ENCODE data around the gene PEF1.

The PEF1 gene

DNA sequence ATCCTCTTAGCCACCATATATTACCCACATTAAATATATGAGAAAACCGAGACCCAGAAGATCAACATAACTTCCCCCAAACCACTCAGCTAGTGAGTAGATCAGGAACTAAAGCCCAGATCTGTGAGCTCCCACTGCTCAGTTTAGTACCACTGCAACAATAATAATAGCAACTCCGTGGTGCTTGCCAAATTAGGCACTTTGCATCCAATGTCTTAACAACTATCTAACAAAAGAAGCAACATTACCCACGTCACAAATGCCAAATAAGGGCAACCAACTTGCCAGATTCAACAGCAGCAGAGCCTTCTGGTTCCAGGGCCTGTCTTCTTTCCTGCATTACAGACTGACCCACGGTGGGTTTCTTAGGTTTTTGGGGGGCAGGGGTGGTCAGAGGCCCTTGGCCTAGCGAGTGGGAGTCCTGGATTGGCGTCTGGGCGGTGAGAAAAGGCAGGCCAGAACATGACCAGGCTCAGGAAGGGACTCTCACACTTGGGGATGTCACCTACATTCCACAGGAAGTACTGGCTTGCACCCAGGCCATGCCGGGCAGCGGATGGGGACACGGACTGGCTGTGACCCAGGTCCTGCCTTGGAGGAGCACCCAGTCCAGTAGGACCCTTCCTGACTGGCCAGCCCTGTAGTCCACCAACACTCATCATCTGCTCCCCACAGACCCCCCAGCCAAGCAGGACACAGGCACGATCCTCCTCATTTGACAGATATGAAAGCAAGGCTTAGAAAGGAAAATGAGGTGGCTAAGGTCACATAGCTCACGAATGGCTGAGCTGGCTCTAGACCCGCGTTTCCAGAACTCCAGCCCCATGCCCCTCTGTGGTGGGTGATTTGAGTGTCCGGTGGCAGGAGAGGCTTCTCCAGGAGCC lies 22.6 kb downstream of the PEF1 start:
- ChIA-PET CTCF (interaction anchor here (0.9 to 1.8 kb wide), 3 partner anchors 15 to 59 kb away, joined by 3 to 5 read pairs (median 3); no protein-coding TSS in a partner anchor), POLR2A (interaction anchor here (0.6 kb wide), 1 partner anchor 16 kb away, joined by 4 read pairs; no protein-coding TSS in a partner anchor)
- DNase-seq (ENCODE audit: extremely low spot score), result no peak
- TF ChIP-seq, protein P1, sequence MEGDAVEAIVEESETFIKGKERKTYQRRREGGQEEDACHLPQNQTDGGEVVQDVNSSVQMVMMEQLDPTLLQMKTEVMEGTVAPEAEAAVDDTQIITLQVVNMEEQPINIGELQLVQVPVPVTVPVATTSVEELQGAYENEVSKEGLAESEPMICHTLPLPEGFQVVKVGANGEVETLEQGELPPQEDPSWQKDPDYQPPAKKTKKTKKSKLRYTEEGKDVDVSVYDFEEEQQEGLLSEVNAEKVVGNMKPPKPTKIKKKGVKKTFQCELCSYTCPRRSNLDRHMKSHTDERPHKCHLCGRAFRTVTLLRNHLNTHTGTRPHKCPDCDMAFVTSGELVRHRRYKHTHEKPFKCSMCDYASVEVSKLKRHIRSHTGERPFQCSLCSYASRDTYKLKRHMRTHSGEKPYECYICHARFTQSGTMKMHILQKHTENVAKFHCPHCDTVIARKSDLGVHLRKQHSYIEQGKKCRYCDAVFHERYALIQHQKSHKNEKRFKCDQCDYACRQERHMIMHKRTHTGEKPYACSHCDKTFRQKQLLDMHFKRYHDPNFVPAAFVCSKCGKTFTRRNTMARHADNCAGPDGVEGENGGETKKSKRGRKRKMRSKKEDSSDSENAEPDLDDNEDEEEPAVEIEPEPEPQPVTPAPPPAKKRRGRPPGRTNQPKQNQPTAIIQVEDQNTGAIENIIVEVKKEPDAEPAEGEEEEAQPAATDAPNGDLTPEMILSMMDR (IDR thresholded peaks at IDR 0.05; ENCODE audit: control extremely low read depth, extremely low read depth, low read depth, missing control alignments), result no peak

DNA sequence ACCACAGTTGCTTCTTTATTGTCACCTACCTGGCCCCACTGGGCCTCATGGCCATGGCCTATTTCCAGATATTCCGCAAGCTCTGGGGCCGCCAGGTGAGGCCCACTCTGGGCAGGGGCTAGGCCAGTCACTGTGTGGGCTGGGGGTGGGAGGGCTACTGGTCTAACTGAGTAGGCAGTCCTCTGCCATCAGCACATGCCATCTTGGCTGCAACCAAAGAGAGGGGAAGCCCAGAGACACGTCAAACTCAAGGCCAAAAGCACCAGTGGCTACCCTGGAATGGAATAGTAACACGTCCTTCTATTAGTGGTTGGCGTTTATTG lies 23.2 kb downstream of the PEF1 start:
- POLR2A ChIA-PET, result no interaction called here
- DNase-seq (ENCODE audit: extremely low spot score), result no peak
- TF ChIP-seq, protein P1 (IDR thresholded peaks at IDR 0.05; ENCODE audit: control extremely low read depth, extremely low read depth, low read depth, missing control alignments), result no peak
- CTCF ChIA-PET, result interaction anchor here (0.9 to 1.2 kb wide), 4 partner anchors 8 to 16 kb away, joined by 3 read pairs; no protein-coding TSS in a partner anchor

DNA sequence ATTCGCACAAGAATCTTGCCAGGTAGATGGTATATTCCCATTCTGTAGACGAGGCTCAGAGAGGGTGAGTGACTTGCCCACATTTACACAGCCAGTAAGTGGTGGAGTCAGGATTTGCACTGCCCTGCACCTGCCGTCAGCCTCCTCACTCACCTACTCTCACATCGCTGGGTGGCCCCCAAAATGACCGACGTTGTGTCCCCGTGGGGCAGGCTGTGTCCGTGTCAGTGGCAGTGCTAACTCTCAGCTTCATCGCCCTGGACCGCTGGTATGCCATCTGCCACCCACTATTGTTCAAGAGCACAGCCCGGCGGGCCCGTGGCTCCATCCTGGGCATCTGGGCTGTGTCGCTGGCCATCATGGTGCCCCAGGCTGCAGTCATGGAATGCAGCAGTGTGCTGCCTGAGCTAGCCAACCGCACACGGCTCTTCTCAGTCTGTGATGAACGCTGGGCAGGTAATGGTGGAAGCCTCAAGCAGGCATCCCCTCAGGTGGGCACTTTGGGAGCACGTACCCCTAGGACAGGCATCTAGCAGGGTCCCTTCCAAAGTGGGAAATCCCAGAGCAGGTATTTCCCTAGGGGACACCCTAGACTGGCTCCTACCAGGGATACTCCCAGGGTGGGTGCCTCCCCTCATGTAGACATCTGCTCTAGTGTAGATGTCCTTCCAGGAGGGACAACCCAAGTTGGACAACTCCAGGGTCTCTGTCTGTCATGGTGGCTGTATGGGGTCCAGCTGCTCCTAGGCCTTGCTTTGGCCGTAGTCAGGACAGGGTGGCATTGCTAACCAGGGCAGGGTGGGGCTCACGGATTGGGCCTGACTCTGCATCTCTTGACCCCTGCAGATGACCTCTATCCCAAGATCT lies 23.8 kb downstream of the PEF1 start:
- DNase-seq (ENCODE audit: extremely low spot score), result no peak
- ChIA-PET CTCF (interaction anchor here (1.0 to 1.2 kb wide), 4 partner anchors 9 to 16 kb away, joined by 3 to 4 read pairs (median 3); no protein-coding TSS in a partner anchor), POLR2A (no interaction called here)
- TF ChIP-seq, protein P1 (IDR thresholded peaks at IDR 0.05; ENCODE audit: control extremely low read depth, extremely low read depth, low read depth, missing control alignments), result no peak

DNA sequence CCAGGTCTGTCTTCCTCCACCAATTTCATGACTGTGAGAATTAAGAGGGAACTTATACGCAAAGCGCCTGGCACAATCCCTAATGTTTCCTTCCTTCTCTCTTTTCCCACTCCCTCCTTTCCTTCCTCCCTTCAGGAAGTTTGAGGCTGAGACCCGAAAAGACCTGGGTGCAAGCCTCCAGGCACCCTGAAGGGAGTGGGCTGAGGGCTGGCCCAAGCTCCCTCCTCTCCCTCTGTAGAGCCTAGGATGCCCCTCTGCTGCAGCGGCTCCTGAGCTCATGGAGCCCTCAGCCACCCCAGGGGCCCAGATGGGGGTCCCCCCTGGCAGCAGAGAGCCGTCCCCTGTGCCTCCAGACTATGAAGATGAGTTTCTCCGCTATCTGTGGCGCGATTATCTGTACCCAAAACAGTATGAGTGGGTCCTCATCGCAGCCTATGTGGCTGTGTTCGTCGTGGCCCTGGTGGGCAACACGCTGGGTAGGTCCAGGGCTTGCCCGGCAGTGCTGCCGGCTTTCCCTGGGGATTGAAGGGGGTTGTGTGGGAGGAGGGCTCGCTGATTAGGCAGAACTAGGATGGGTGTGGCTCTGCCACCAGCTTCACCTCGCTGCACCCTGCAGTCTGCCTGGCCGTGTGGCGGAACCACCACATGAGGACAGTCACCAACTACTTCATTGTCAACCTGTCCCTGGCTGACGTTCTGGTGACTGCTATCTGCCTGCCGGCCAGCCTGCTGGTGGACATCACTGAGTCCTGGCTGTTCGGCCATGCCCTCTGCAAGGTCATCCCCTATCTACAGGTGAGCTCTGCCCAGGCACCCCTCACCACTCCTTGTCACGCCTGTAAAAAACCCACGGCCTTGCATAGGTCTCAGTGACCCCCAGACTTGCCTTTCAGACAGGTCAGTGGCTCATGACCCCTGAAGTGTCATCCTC lies 25.5 kb downstream of the PEF1 start:
- TF ChIP-seq, protein P1 (IDR thresholded peaks at IDR 0.05; ENCODE audit: control extremely low read depth, extremely low read depth, low read depth, missing control alignments), result no peak
- CTCF ChIA-PET, result interaction anchor here (0.9 to 4.2 kb wide), 25 partner anchors 10 to 224 kb away, joined by 3 to 52 read pairs (median 4); partner anchors contain the start of gene PEF1
- POLR2A ChIA-PET, result no interaction called here
- no peak for DNase-seq (ENCODE audit: extremely low spot score)

DNA sequence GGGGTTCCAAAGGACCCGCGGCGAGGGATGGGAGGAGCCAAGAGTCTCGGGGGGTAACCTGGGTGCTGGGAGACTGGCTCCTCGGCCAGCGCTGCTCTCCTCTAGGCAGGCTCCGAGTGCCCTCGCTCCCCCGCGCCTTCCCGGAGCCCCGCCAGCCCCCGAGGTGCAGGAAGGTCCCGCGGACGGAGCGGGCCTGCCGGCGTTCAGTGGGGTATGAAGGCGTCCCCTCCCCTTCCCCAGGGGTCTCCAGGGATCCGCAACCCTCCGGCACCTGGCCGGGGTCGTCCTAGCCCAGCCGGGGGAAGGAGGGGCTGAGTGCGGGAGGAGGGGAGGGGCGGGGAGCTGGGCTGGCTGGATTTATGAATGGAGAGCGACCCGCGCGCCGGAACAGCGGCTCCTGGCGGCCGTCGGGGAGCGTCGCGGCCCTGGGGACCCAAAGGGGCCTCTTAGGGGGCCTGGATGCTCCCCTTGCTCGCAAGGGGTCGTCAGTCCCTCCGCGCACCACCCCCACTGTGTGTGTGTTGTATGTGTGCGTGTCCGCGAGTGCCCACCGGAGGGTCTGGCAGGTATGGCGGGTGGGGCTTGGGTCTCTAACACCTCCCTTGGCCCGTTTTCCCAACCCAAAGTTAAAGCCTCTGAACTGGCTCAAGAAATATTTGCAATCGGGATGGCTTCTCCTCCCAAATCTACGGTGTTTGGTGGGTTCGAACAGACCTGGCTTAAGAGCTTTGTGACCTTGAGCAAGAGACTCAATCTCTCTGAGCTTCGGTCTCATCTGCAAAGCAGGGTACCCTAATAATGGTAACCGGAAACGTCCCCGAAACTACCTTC lies 26.5 kb downstream of the PEF1 start:
- TF ChIP-seq, protein P1 (IDR thresholded peaks at IDR 0.05; ENCODE audit: control extremely low read depth, extremely low read depth, low read depth, missing control alignments), result peak; percentile 77
- ChIA-PET CTCF (interaction anchor here (0.6 to 4.2 kb wide), 27 partner anchors 10 to 223 kb away, joined by 3 to 52 read pairs (median 4); partner anchors contain the start of gene PEF1), POLR2A (no interaction called here)
- DNase-seq (ENCODE audit: extremely low spot score), result peak; percentile 82
